ENCODE results near the gene PCK1.
A peak's percentile ranks its signal among the peaks of the same experiment; 100 is the strongest.

The PCK1 gene

GRCh38 chr20:57577679-57578475 lies 17.0 kb downstream of the PCK1 start:
- peak; percentile 68 for DNase-seq

- no peak for DNase-seq
Measured at GRCh38 chr20:57578476-57579165, 17.7 kb downstream of the PCK1 start.

- no peak for DNase-seq
Measured at GRCh38 chr20:57579331-57579897, 18.5 kb downstream of the PCK1 start.

- no peak for DNase-seq
Measured at GRCh38 chr20:57579898-57580447, 19.1 kb downstream of the PCK1 start.

GRCh38 chr20:57580478-57581201 lies 19.7 kb downstream of the PCK1 start:
- DNase-seq: no peak

- no peak for DNase-seq
Measured at GRCh38 chr20:57581202-57582028, 20.5 kb downstream of the PCK1 start.

- no peak for DNase-seq
Measured at GRCh38 chr20:57582029-57582378, 21.1 kb downstream of the PCK1 start.

GRCh38 chr20:57582432-57583288 lies 21.8 kb downstream of the PCK1 start:
- no peak for DNase-seq

- DNase-seq: no peak
Measured at GRCh38 chr20:57583289-57584257, 22.7 kb downstream of the PCK1 start.

GRCh38 chr20:57584768-57585461 lies 24.0 kb downstream of the PCK1 start:
- no peak for DNase-seq

- no peak for DNase-seq
Measured at GRCh38 chr20:57585466-57586213, 24.7 kb downstream of the PCK1 start.

- DNase-seq: no peak
Measured at GRCh38 chr20:57586370-57586793, 25.5 kb downstream of the PCK1 start.

- DNase-seq: no peak
Measured at GRCh38 chr20:57586943-57587277, 26.0 kb downstream of the PCK1 start.

GRCh38 chr20:57587278-57587988 lies 26.5 kb downstream of the PCK1 start:
- no peak for DNase-seq

- DNase-seq: no peak
Measured at GRCh38 chr20:57587989-57588377, 27.1 kb downstream of the PCK1 start.

GRCh38 chr20:57588596-57588995 lies 27.7 kb downstream of the PCK1 start:
- no peak for DNase-seq

- no peak for DNase-seq
Measured at GRCh38 chr20:57589123-57589727, 28.3 kb downstream of the PCK1 start.
